B cell (primary cell): ENCODE measurements around the gene TRNT1. TPM values are rescaled to one million over a fixed set of nuclear protein-coding genes. Genes with fewer than 3 reads are reported as not detected.

Experiments used
- ATAC-seq: fragments of 200-7000 bp; cut with Tn5 transposase; one replicate; pipeline ENCODE4 v1.10.0; 2021; ENCODE audit warnings: low read depth, mild to moderate bottlenecking, moderate number of reproducible peaks, moderate library complexity
- CTCF ChIA-PET: fragments of 350-600 bp; sonication (Branson Sonifier 250); formaldehyde crosslinking; loops from one replicate; lab custom pipeline; 2021; ENCODE audit warnings: antibody characterized with exemption, inconsistent platforms; lab: Charles Lee
- POLR2A ChIA-PET: fragments of 350-600 bp; sonication (Branson Sonifier 250); formaldehyde crosslinking; loops from one replicate; lab custom pipeline; 2021; ENCODE audit warnings: antibody characterized with exemption; lab: Charles Lee
- DNase-seq: peaks from one replicate; pipeline ENCODE4 v3.0.0; 2013
- H2AFZ ChIP-seq: 2 replicates; pipeline ENCODE4 v1.6.1; 2012; ENCODE audit warnings: mild to moderate bottlenecking, low read depth, low read length; ENCODE audit not compliant: insufficient read depth, poor library complexity, severe bottlenecking
- H3K27ac ChIP-seq, 2 donors: 1 replicate in 1 of 2; 2 replicates in 1 of 2; pipeline ENCODE4 v1.5.1; 2012 to 2013; ENCODE audit warnings: low read length in 2 of 2, mild to moderate bottlenecking in 2 of 2, moderate library complexity in 1 of 2
- H3K27me3 ChIP-seq, 4 experiments: fragments of 200-600 bp in 1 of 4; sonication (generic) in 1 of 4; replicated peaks in 1 of 4; 1 replicate in 2 of 4; 2 replicates in 2 of 4; pipeline versions ENCODE4 v1.6.1 to v1.7.0; 2013 to 2016; ENCODE audit warnings: low read length in 3 of 4, mild to moderate bottlenecking in 2 of 4, mixed read lengths in 1 of 4, moderate library complexity in 1 of 4; ENCODE audit not compliant: insufficient read depth in 4 of 4, control insufficient read depth in 3 of 4; ENCODE audit errors: control extremely low read depth in 1 of 4
- H3K36me3 ChIP-seq, 2 experiments: replicated peaks in 1 of 2; 1 replicate in 1 of 2; 2 replicates in 1 of 2; pipeline versions ENCODE4 v1.6.1 to v1.7.1; 2013; ENCODE audit warnings: low read length in 1 of 2; ENCODE audit not compliant: insufficient read depth in 2 of 2, control insufficient read depth in 1 of 2; ENCODE audit errors: control extremely low read depth in 1 of 2, extremely low read depth in 1 of 2
- H3K4me1 ChIP-seq, 2 donors: fragments of 200-600 bp in 1 of 2; sonication (generic) in 1 of 2; 1 replicate in 1 of 2; 2 replicates in 1 of 2; pipeline versions ENCODE4 v1.5.1 to v1.6.1; 2013 to 2017; ENCODE audit warnings: low read length in 2 of 2; ENCODE audit not compliant: control insufficient read depth in 2 of 2, insufficient read depth in 2 of 2
- H3K4me2 ChIP-seq: replicated peaks from 2 replicates; pipeline ENCODE3; 2012; ENCODE audit warnings: mild to moderate bottlenecking, low read depth, low read length; ENCODE audit not compliant: poor library complexity, severe bottlenecking
- H3K4me3 ChIP-seq, 5 experiments: fragments of 200-600 bp in 1 of 5; sonication (generic) in 1 of 5; 1 replicate in 3 of 5; 2 replicates in 2 of 5; pipeline versions ENCODE4 v1.5.1 to v1.7.0; 2011 to 2016; ENCODE audit warnings: low read length in 4 of 5, mild to moderate bottlenecking in 4 of 5, low read depth in 2 of 5, control low read depth in 1 of 5, moderate library complexity in 1 of 5; ENCODE audit not compliant: insufficient read depth in 1 of 5; ENCODE audit errors: control extremely low read depth in 1 of 5, extremely low read depth in 1 of 5
- H3K79me2 ChIP-seq: fragments of 200-600 bp; sonication (generic); one replicate; pipeline ENCODE4 v1.6.0; 2016; ENCODE audit warnings: low read length; ENCODE audit not compliant: control insufficient read depth, insufficient read depth
- H3K9ac ChIP-seq: fragments of 200-600 bp; sonication (generic); 2 replicates; pipeline ENCODE4 v1.6.1; 2017; ENCODE audit warnings: mild to moderate bottlenecking, low read length, moderate library complexity
- H3K9me3 ChIP-seq, 3 donors: one replicate each; pipeline versions ENCODE4 v1.6.1 to v1.7.1; 2013; ENCODE audit warnings: low read length in 2 of 3; ENCODE audit not compliant: control insufficient read depth in 2 of 3, insufficient read depth in 1 of 3; ENCODE audit errors: control extremely low read depth in 1 of 3
- H4K20me1 ChIP-seq: 2 replicates; pipeline ENCODE4 v1.6.0; 2012; ENCODE audit warnings: mild to moderate bottlenecking, low read length; ENCODE audit not compliant: insufficient read depth, control insufficient read depth, poor library complexity, severe bottlenecking
- H3K27ac Mint-ChIP-seq: one replicate; pipeline ENCODE4 v1.8.0; 2021; ENCODE audit warnings: mixed read lengths
- H3K27me3 Mint-ChIP-seq: one replicate; pipeline ENCODE4 v1.8.0; 2021; ENCODE audit warnings: mixed read lengths
- H3K4me1 Mint-ChIP-seq: one replicate; pipeline ENCODE4 v1.8.0; 2021; ENCODE audit warnings: mixed read lengths
- H3K4me3 Mint-ChIP-seq: one replicate; pipeline ENCODE4 v1.8.0; 2021; ENCODE audit warnings: mixed read lengths
- H3K9me3 Mint-ChIP-seq: one replicate; pipeline ENCODE4 v1.8.0; 2022; ENCODE audit warnings: mixed read lengths; ENCODE audit not compliant: insufficient read depth
- EZH2 ChIP-seq: IDR thresholded peaks from 2 replicates; pipeline ENCODE4 v1.6.1; 2012; ENCODE audit warnings: borderline replicate concordance, low read depth, mild to moderate bottlenecking, moderate library complexity, low read length; ENCODE audit not compliant: insufficient read depth, poor library complexity, severe bottlenecking
- WGBS: methylation state at CpG from one replicate; pipeline ENCODE4 v1.1.5; 2013; ENCODE audit warnings: missing lambda C conversion rate; ENCODE audit not compliant: insufficient coverage; 5-methylcytosine and 5-hydroxymethylcytosine counted together
- intact Hi-C: fragments of 100-400 bp; cut with micrococcal nuclease; formaldehyde crosslinking; loops from one replicate; pipeline ENCODE4 v1.10.0; 2022
- polyA plus RNA-seq: library from polyadenylated mRNA; depleted of rRNA; stranded (reverse); fragments of >200 nt; gene quantifications from 2 replicates; pipeline ENCODE4 v1.2.3, GENCODE V29; 2012
- total RNA-seq, 2 donors: library from RNA; stranded (reverse); fragments of 120-200 nt in 1 of 2; gene quantifications; 1 replicate in 1 of 2; 2 replicates in 1 of 2; pipeline versions ENCODE4 v1.2.3 to v1.2.4, GENCODE V29; 2013 to 2022
- TF ChIP-seq, protein P1 (sequence below): fragments of 200-600 bp; IDR thresholded peaks from one replicate; pipeline ENCODE4 v1.8.0; 2022; ENCODE audit warnings: antibody characterized with exemption, mild to moderate bottlenecking

TRNT1 gene
- total and polyA plus RNA-seq, 2 donors (not counting 1 experiment from before 2014, with no cell fraction given) = 4.5 to 40.6 TPM

DNA sequence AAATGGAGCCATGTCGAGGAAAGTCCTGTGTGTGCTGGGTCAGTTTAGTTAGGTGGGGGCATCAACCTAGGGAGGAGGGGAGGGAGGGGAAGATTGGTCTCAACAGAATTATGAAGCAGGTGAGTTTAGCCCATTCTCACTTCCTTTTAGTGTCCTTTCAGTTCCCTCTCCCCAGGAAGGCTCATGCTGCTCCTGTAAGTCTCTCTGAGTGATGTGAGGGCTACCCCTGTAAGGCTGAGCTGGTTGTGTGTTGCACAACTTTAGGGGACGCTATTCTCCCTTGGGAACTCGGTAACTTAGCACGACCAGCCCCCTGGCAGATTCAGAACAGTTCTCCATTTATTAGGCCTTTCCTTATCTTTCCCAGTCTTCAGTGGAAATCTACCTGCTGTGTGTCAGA is 37.7 kb upstream of the TRNT1 start:
- Histone ChIP-seq H3K9me3 (no peaks in the 10 kb centered on the region), H3K9ac (no peak overlapping the region), H3K27me3 (no peaks in the 10 kb centered on the region), H3K4me2 (peak overlapping the region; percentile 32), H2AFZ (no peak overlapping the region), H3K27ac (no peak overlapping the region), H3K79me2 (no peaks in the 10 kb centered on the region), H3K4me3 (no peak overlapping the region), H3K36me3 (no peaks in the 10 kb centered on the region), H3K4me1 (peaks cover 14 to 15% of the 10 kb centered on the region in 2 donors), H4K20me1 (no peaks in the 10 kb centered on the region)
- 12% methylated on average over 4 of the region's 4 CpGs for WGBS
- peak overlapping the region; percentile 8 for H3K4me3 Mint-ChIP-seq
- peaks cover 23% of the 10 kb centered on the region for H3K4me1 Mint-ChIP-seq
- H3K27ac Mint-ChIP-seq = peak overlapping the region; percentile 43
- ChIA-PET CTCF (interaction anchor here (1.4 kb wide), 1 partner anchor 41 kb away, joined by 5 read pairs; no protein-coding TSS in a partner anchor), POLR2A (no interaction called here)
- TF ChIP-seq, protein P1, sequence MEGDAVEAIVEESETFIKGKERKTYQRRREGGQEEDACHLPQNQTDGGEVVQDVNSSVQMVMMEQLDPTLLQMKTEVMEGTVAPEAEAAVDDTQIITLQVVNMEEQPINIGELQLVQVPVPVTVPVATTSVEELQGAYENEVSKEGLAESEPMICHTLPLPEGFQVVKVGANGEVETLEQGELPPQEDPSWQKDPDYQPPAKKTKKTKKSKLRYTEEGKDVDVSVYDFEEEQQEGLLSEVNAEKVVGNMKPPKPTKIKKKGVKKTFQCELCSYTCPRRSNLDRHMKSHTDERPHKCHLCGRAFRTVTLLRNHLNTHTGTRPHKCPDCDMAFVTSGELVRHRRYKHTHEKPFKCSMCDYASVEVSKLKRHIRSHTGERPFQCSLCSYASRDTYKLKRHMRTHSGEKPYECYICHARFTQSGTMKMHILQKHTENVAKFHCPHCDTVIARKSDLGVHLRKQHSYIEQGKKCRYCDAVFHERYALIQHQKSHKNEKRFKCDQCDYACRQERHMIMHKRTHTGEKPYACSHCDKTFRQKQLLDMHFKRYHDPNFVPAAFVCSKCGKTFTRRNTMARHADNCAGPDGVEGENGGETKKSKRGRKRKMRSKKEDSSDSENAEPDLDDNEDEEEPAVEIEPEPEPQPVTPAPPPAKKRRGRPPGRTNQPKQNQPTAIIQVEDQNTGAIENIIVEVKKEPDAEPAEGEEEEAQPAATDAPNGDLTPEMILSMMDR = no peak
- TF ChIP-seq EZH2 = no peak
- ATAC-seq (peak; percentile 96), DNase-seq (peak; percentile 75)
- no peaks in the 10 kb centered on the region for H3K27me3 Mint-ChIP-seq
- no peaks in the 10 kb centered on the region for H3K9me3 Mint-ChIP-seq
- intact Hi-C loops = no loop called here

DNA sequence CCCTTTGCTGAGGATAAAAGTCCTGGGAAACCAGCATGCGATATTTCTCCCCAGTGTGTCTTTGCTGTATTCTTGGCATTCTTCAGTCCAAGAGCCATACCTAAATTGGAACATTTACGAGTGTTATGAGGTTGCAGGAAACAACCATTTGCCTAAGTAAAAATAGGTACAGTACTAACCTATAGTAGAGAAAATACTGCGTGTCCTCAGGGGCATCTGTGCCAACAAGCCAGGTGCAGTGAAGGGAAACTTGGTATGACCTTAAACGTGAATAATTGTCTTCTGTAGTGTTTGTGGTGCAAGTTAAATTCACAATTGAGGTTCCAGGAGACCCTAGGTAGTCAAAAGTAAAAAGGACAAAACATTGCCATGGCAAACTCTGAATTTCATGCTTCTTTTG is 28.8 kb upstream of the TRNT1 start:
- ChIA-PET CTCF (no interaction called here), POLR2A (no interaction called here)
- H3K4me1 ChIP-seq = peaks cover 0 to 29% of the 10 kb centered on the region in 2 donors
- 100% methylated on average over 1 of the region's 4 CpGs for WGBS
- intact Hi-C loops = no loop called here
- H3K4me1 Mint-ChIP-seq = peaks cover 10% of the 10 kb centered on the region
- H3K9me3 ChIP-seq = peaks cover 0 to 1% (median 0%) of the 10 kb centered on the region in 3 donors
- no peak overlapping the region for H3K4me3 ChIP-seq
- no peak overlapping the region for H3K27ac Mint-ChIP-seq
- H3K79me2 ChIP-seq = no peaks in the 10 kb centered on the region
- ATAC-seq (no peak), DNase-seq (no peak)
- no peak overlapping the region for H3K27ac ChIP-seq
- H2AFZ ChIP-seq = no peak overlapping the region
- no peaks in the 10 kb centered on the region for H3K9me3 Mint-ChIP-seq
- H3K36me3 ChIP-seq = no peaks in the 10 kb centered on the region
- TF ChIP-seq, protein P1 = no peak
- H3K4me3 Mint-ChIP-seq = no peak overlapping the region
- H4K20me1 ChIP-seq = no peaks in the 10 kb centered on the region
- no peaks in the 10 kb centered on the region for H3K27me3 ChIP-seq
- peaks cover 5% of the 10 kb centered on the region for H3K27me3 Mint-ChIP-seq
- H3K4me2 ChIP-seq = no peak overlapping the region
- H3K9ac ChIP-seq = no peak overlapping the region
